22Rv1 (cell line): ENCODE data around the gene PTPRQ.

Experiments
- CTCF ChIP-seq: fragments of 450-650 bp; IDR thresholded peaks from 2 replicates; pipeline ENCODE4 v1.5.1; 2017; ENCODE audit warnings: mild to moderate bottlenecking
- ZFX ChIP-seq: fragments of 450-650 bp; IDR thresholded peaks from 2 replicates; pipeline ENCODE4 v1.6.1; 2017; ENCODE audit warnings: antibody characterized with exemption, borderline replicate concordance

- TF ChIP-seq CTCF (no peak), ZFX (no peak)
These were observed 132.8 kb downstream of the PTPRQ start for GRCh38 chr12:80576641-80577418.
